ENCODE measurements around the gene TP53I11.

The TP53I11 gene

DNA sequence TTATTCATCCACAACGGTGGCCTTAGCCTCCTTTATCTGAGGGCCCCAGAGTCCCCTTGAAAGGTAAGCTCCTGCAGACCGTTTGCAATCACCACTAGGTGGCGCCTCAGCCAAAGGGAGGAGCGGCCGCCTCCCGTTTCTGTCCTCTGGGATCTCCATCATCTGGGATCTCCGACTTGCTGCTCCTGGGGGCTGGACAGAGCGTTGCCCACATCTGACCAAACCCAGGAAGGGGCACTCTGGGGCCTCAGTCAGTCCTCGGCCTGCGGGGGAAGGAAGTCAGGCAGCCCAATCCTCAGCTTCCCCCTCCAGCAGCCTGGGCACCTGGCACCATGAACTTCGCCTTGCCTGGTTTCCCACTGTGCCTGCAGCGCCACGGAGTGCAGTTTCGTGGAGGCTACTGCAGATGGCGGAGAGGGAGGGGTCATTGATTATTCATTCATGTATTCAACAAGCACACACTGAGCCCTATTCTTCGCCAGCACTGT is 23.5 kb downstream of the TP53I11 start:
- no peak for TF ChIP-seq POLR2A (IDR thresholded peaks at IDR 0.05; ENCODE audit: extremely low read depth, insufficient read length)
- TF ChIP-seq, protein P1, sequence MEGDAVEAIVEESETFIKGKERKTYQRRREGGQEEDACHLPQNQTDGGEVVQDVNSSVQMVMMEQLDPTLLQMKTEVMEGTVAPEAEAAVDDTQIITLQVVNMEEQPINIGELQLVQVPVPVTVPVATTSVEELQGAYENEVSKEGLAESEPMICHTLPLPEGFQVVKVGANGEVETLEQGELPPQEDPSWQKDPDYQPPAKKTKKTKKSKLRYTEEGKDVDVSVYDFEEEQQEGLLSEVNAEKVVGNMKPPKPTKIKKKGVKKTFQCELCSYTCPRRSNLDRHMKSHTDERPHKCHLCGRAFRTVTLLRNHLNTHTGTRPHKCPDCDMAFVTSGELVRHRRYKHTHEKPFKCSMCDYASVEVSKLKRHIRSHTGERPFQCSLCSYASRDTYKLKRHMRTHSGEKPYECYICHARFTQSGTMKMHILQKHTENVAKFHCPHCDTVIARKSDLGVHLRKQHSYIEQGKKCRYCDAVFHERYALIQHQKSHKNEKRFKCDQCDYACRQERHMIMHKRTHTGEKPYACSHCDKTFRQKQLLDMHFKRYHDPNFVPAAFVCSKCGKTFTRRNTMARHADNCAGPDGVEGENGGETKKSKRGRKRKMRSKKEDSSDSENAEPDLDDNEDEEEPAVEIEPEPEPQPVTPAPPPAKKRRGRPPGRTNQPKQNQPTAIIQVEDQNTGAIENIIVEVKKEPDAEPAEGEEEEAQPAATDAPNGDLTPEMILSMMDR (IDR thresholded peaks at IDR 0.05; ENCODE audit: low read depth, low read length) = peak; percentile 72
- H3K4me3 ChIP-seq (ENCODE audit: low read depth, low read length) = no peak overlapping the region
- peak; percentile 75 for DNase-seq (ENCODE audit: low read depth)

DNA sequence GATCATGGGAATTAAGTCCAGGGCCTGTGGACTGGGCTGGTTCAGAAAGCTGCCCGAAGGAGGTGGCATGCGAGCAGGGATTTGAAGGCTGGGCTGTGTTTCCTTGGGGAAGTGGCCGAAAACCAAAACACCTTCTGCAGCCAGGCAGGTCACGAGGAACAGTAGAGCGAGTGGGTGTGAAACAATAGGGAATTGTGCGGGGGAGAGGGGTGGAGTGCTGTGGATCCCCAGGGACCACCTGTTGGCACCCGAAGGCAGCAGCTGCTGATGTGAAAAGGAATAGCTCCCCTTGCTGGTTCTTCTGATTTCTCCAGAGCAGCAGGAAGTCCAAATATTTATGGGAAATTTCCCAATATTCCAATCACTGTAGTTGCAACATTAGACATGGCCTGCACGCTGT is 24.6 kb downstream of the TP53I11 start:
- H3K4me3 ChIP-seq (ENCODE audit: low read depth, low read length) = no peak overlapping the region
- DNase-seq (ENCODE audit: low read depth) = no peak
- TF ChIP-seq, protein P2, sequence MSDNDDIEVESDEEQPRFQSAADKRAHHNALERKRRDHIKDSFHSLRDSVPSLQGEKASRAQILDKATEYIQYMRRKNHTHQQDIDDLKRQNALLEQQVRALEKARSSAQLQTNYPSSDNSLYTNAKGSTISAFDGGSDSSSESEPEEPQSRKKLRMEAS (IDR thresholded peaks at IDR 0.05; ENCODE audit: low read depth, low read length) = no peak

DNA sequence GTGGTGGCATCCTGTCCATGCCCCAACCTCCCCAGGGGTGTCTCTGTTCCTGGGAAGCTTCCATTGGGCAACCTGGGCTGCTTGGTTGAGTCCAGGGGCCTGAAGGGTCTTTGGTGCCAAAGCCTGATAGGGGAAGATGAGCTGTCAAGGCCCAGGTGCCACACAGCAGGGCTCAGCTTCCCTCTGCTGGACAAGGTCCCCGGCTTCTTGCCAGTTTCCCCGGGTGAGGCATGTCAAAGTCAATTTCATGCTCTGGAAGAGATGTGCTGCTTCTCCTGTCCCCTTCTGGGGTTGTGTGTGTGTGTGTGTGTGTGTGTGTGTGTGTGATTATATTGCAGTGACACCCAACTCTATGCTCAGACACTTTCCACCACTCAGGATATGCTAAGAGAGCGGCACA is 26.9 kb downstream of the TP53I11 start:
- DNase-seq (ENCODE audit: low read depth) = no peak
- no peak overlapping the region for H3K4me3 ChIP-seq (ENCODE audit: low read depth, low read length)
- no peak for TF ChIP-seq POLR2A (IDR thresholded peaks at IDR 0.05; ENCODE audit: extremely low read depth, insufficient read length)
- TF ChIP-seq, protein P2 (IDR thresholded peaks at IDR 0.05; ENCODE audit: low read depth, low read length) = no peak
- TF ChIP-seq, protein P1 (IDR thresholded peaks at IDR 0.05; ENCODE audit: low read depth, low read length) = no peak
- TF ChIP-seq MYC (IDR thresholded peaks at IDR 0.05; ENCODE audit: low read depth, low read length) = no peak

DNA sequence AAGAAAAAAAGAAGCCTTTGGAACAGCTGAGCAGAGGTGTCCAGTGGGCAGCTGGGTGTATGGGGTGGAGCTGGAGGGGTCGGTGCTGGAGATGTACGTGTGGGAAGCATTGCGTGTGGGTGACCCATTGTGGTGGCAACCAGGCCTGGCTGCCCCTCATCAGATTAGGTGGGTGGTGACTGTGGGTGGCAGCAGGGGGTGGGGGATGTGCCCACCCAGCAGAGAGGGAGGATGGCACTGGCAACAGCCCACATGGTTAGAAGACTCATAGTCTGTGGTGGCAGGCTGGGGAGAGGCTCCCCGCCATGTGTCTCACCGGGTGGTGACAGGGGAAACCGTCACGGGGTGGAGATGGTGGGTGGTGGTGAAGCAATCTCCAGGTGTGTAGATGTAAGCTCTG is 27.6 kb downstream of the TP53I11 start:
- no peak for TF ChIP-seq POLR2A (IDR thresholded peaks at IDR 0.05; ENCODE audit: extremely low read depth, insufficient read length)
- TF ChIP-seq, protein P1 (IDR thresholded peaks at IDR 0.05; ENCODE audit: low read depth, low read length) = no peak
- TF ChIP-seq, protein P2 (IDR thresholded peaks at IDR 0.05; ENCODE audit: low read depth, low read length) = no peak
- no peak for TF ChIP-seq MYC (IDR thresholded peaks at IDR 0.05; ENCODE audit: low read depth, low read length)
- no peak overlapping the region for H3K4me3 ChIP-seq (ENCODE audit: low read depth, low read length)
- DNase-seq (ENCODE audit: low read depth) = no peak

DNA sequence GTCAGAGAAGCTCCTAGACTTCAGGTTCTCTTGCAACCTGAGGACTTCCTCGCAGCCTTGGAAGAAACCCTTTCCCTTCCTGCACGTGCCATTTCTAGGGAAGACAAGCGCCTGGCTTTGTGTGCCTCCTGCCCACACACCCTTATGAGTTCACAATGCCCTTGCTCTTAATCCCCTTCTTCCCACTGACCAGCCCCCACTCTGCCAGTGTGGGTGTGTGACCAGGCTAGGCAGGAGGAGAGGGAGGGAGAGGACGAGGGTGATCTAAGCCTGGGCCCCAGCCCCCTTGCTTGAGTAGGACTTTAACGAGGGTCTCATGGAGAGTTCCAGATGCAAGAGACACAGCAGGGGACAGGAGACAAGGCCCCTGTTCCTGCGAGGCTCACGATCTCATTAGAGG is 30.2 kb downstream of the TP53I11 start:
- H3K4me3 ChIP-seq (ENCODE audit: low read depth, low read length) = no peak overlapping the region
- no peak for DNase-seq (ENCODE audit: low read depth)
- TF ChIP-seq, protein P2 (IDR thresholded peaks at IDR 0.05; ENCODE audit: low read depth, low read length) = no peak
- TF ChIP-seq MYC (IDR thresholded peaks at IDR 0.05; ENCODE audit: low read depth, low read length) (no peak), POLR2A (IDR thresholded peaks at IDR 0.05; ENCODE audit: extremely low read depth, insufficient read length) (no peak)
- TF ChIP-seq, protein P1 (IDR thresholded peaks at IDR 0.05; ENCODE audit: low read depth, low read length) = no peak

DNA sequence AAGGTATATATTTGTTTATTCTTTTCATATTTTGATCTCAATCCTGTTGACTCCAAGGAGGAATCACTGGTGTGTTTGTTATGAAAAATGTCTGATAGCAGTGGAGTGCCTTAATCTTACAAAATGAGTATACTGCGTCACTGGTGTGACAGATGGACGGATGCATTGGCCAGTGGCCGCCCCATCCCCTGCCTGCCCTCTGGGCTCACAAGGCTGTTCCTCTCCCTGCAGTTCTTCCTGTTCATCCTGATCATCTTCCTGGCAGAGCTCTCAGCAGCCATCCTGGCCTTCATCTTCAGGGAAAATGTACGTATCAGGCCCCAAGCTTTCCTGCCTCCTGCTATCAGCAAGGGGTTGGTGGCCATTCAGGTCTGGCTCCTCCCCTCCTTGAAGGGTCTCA is 32.9 kb downstream of the TP53I11 start:
- DNase-seq (ENCODE audit: low read depth) = no peak
- no peak overlapping the region for H3K4me3 ChIP-seq (ENCODE audit: low read depth, low read length)
- TF ChIP-seq, protein P1 (IDR thresholded peaks at IDR 0.05; ENCODE audit: low read depth, low read length) = no peak
- TF ChIP-seq, protein P2 (IDR thresholded peaks at IDR 0.05; ENCODE audit: low read depth, low read length) = no peak
- TF ChIP-seq MYC (IDR thresholded peaks at IDR 0.05; ENCODE audit: low read depth, low read length) (no peak), POLR2A (IDR thresholded peaks at IDR 0.05; ENCODE audit: extremely low read depth, insufficient read length) (no peak)

Data from NB4 (cell line).